ENCODE results near the gene RCAN1.
"Not testable (repeated sequence)": the region's sequence is repeated elsewhere in the genome, so short reads cannot be mapped to it uniquely, and the experiment has no call there.

RCAN1 gene

DNA sequence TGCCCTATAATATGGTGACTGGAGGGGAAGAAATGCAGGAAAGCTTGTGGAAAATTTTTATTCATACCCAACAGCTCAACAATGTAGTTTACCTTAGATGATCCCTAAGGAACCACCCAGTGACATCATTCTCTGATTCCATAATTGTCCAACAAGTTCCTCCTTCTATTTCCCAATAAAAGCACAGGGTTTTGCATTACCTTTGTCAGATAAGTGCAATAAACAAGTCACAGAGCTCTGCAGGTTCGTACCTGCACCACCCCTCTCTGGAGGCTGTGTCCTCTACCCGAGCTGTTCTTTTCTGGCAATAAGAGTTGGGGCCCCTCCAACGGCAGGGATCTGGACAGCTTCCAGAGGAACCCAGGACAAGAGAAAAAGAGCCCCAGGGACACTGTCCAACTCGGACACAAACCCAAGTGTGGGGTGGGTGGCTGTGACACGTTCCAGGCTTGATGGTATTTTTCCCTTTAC lies 38.8 kb downstream of the RCAN1 start:
- Mint-ChIP-seq H3K27ac (no peak overlapping the region), H3K36me3 (ENCODE audit: low read depth) (peaks cover 7% of the 10 kb centered on the region), H3K4me1 (ENCODE audit: low read depth) (peaks cover 13% of the 10 kb centered on the region), H3K4me3 (no peak overlapping the region), H3K27me3 (no peaks in the 10 kb centered on the region), H3K9me3 (peaks cover 9% of the 10 kb centered on the region)
- no peak for DNase-seq

DNA sequence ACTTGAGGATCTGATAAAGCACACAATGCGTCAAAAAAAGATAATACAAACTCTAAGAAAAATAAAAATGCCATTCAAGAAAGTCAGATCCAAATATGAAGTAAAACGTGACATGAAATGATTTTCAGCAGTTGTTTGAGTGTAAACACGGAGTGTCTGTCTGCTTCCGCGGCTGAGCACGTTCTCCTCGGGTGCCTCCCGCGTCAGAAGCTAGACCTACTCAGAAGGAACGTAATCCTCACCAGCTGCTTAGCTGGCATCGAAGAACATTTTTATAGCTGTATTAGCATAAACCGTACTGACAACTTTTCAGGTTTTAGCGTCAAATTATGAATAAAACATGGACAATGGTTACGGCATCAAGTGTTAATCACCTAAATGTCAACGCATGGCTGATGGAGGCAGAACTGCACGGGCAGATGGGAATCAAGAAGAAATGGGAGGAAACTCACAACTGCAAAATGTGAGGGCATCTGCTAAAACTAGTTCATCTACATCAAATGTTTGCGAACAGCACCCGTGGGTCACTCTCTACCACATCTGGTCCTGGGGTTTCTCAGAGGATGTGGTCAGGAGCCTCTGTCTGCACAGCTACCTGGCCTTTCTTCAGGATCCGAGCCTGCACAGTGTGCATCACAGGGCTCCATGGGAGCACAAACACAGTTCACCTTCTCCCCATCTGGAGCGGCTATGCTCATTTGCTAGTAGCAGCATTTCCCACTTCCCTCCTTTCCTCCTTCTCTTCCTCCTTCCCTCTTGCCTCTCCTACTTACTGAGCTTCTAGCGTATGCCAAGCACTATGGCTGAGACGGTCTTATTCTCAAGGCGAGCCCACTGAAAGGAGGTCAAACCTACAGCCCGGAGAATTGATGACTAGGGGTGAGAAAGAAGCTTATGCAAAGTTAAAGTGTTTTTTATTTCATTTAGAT lies 40.0 kb downstream of the RCAN1 start:
- Mint-ChIP-seq H3K27me3 (no peaks in the 10 kb centered on the region), H3K36me3 (ENCODE audit: low read depth) (peaks cover 8% of the 10 kb centered on the region), H3K9me3 (peaks cover 9% of the 10 kb centered on the region), H3K4me3 (no peak overlapping the region), H3K4me1 (ENCODE audit: low read depth) (peaks cover 11% of the 10 kb centered on the region), H3K27ac (no peak overlapping the region)
- DNase-seq: no peak

DNA sequence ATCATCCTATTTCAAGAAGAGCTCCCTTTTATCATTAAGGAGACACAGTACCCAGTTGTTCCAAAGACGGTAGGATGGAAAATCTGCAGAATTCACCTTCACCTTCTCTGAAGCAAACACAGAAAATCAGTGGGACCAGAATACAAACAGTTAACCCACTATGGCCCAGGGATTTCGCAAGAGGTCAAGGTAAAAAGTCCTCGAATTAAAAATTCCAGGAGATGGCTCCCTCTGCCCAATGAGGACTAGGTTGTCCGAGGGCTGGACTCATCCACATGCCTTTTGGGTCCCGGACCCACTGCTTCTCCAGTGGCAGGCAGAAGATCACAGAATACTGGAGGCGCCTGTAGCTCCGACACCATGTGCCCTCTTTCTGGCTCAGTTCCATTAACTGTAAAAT lies 42.9 kb downstream of the RCAN1 start:
- peaks cover 7% of the 10 kb centered on the region for H3K4me1 Mint-ChIP-seq (ENCODE audit: low read depth)
- H3K4me3 Mint-ChIP-seq: no peak overlapping the region
- peaks cover 9% of the 10 kb centered on the region for H3K9me3 Mint-ChIP-seq
- peaks cover 8% of the 10 kb centered on the region for H3K36me3 Mint-ChIP-seq (ENCODE audit: low read depth)
- no peak for DNase-seq
- H3K27me3 Mint-ChIP-seq: no peaks in the 10 kb centered on the region
- H3K27ac Mint-ChIP-seq: no peak overlapping the region

DNA sequence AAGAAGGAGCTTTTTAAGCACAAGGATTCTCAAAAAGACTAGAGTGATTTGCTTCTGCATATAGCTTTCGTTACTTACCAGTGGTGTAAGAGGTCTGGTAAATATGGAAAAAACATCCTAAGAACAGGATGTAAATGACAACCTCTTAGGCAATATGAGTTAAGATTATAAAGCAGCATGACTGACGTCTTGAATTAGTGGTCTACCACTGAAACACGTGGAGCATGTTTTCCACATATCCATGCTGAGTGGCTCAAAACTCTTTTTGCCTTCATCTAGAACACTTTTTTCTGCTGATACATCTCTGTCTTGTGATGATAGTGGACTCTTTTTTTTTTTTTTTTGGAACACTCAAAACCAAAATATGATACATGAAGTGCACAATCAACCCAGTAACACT lies 44.6 kb downstream of the RCAN1 start:
- peaks cover 8% of the 10 kb centered on the region for H3K36me3 Mint-ChIP-seq (ENCODE audit: low read depth)
- peaks cover 7% of the 10 kb centered on the region for H3K4me1 Mint-ChIP-seq (ENCODE audit: low read depth)
- no peak overlapping the region for H3K27ac Mint-ChIP-seq
- DNase-seq: no peak
- peaks cover 9% of the 10 kb centered on the region for H3K9me3 Mint-ChIP-seq
- H3K27me3 Mint-ChIP-seq: no peaks in the 10 kb centered on the region
- no peak overlapping the region for H3K4me3 Mint-ChIP-seq

DNA sequence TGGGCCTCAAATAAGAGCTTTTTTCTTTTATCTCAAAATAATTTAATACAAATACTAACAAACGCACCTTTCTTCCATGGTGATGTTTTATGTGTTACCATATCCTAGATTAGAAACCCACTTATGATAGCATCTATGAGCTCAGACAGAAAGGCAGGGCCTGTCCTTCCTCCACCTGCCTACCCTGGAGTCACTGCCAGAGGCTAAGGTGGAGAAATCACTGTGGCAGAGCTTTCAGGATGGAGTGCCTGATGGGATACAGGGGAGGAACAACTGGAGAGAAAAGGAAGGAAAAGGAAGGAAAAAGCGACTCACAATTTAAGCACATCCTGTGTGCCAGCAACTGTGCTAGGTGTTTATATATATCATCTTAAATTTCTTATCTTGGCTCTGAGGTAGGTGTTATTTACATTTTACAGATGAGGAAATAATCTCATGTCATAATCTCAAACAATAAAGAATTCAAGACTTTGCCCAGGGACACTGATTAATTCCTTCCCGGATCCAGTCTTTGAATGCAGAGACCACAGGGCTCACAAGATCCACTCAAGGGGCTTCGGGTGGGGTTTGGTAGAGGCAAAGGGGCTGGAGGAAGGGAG lies 45.4 kb downstream of the RCAN1 start:
- Mint-ChIP-seq H3K4me1 (ENCODE audit: low read depth) (peaks cover 7% of the 10 kb centered on the region), H3K9me3 (peaks cover 9% of the 10 kb centered on the region), H3K27me3 (no peaks in the 10 kb centered on the region), H3K4me3 (no peak overlapping the region), H3K36me3 (ENCODE audit: low read depth) (peaks cover 8% of the 10 kb centered on the region), H3K27ac (no peak overlapping the region)
- no peak for DNase-seq

DNA sequence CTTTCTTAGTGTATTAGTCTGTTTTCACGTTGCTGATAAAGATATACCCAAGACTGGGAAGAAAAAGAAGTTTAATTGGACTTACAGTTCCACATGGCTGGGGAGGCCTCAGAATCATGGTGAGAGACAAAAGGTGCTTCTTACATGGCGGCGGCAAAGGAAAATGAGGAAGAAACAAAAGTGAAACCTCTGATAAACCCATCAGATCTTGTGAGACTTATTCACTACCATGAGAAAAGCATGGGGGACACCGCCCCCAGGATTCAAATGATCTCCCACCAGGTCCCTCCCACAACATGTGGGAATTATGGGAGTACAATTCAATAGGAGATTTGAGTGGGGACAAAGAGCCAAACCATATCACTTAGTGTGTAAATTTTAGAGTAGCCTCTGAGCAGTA lies 46.1 kb downstream of the RCAN1 start:
- H3K9me3 Mint-ChIP-seq; H3K27ac Mint-ChIP-seq; DNase-seq; H3K36me3 Mint-ChIP-seq (ENCODE audit: low read depth); H3K4me1 Mint-ChIP-seq (ENCODE audit: low read depth); H3K4me3 Mint-ChIP-seq; H3K27me3 Mint-ChIP-seq: not testable (repeated sequence)

DNA sequence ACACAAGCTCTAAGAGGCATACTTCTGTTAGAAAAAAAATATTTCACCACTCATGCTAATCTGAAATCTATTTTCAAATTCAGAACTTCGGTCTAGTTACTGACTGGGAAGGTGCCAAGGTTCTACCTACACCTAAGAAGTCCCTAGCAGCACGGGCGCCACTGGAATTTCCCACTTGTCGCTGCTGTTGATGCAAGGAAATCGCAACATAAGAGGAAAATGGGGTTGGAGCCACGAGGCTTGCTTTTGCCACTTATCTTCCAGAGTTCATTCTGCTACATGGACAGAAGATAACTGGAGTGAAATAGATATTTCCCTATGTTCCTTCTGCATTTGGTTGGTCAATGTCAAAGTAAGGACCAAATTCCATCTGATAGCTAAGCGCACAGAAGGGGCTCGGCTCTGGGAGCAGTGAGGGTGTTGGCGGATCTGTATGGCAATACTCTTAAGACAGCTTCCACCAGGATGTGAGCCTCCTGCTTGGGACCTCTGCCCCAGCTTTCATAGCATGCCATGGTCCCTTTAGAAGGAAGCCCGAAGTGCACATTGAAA lies 47.2 kb downstream of the RCAN1 start:
- no peak for DNase-seq
- H3K27me3 Mint-ChIP-seq: no peaks in the 10 kb centered on the region
- H3K4me1 Mint-ChIP-seq (ENCODE audit: low read depth): peaks cover 7% of the 10 kb centered on the region
- H3K36me3 Mint-ChIP-seq (ENCODE audit: low read depth): peaks cover 6% of the 10 kb centered on the region
- H3K9me3 Mint-ChIP-seq: peaks cover 3% of the 10 kb centered on the region
- H3K27ac Mint-ChIP-seq: no peak overlapping the region
- no peak overlapping the region for H3K4me3 Mint-ChIP-seq

DNA sequence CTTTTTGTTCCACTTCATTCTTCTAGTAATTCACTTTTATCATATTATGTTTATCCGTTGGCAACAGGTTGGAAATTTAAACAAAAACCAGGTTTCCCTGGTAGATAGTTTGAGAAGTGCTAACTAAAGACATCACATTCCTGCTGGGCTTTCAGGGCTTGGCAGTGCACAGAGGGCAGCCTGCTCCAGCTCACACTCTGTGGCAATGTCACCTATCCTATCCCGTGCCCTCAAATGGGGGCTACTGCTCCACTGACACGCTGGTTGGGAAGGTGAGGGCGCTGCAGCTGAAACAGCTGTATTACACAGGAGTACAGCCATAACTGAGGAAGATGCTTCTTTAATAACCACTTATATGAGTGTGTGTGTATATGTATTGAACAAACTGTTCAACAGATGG lies 49.7 kb downstream of the RCAN1 start:
- Mint-ChIP-seq H3K36me3 (ENCODE audit: low read depth) (no peaks in the 10 kb centered on the region), H3K27ac (no peak overlapping the region), H3K4me3 (no peak overlapping the region), H3K4me1 (ENCODE audit: low read depth) (peaks cover 7% of the 10 kb centered on the region), H3K27me3 (no peaks in the 10 kb centered on the region), H3K9me3 (no peaks in the 10 kb centered on the region)
- no peak for DNase-seq

DNA sequence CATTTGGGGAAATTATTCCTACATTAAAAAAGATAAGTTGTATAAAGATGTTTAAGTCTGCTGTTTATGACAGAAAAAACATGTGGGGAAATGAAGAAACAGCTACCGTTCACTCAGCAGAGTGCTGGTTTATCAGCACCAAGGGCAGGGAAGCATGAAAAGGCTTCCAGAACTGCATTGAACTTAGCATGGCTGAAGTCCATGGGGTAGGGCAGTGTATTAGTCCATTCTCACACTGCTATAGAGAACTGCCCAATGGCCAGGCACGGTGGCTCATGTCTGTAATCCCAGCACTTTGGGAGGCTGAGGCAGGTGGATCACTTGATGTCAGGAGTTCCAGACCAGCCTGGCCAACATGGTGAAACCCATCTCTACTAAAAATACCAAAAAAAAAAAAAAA lies 51.5 kb downstream of the RCAN1 start:
- not testable (repeated sequence) for H3K4me3 Mint-ChIP-seq; H3K9me3 Mint-ChIP-seq; H3K27me3 Mint-ChIP-seq; H3K36me3 Mint-ChIP-seq (ENCODE audit: low read depth); H3K27ac Mint-ChIP-seq; DNase-seq; H3K4me1 Mint-ChIP-seq (ENCODE audit: low read depth)

DNA sequence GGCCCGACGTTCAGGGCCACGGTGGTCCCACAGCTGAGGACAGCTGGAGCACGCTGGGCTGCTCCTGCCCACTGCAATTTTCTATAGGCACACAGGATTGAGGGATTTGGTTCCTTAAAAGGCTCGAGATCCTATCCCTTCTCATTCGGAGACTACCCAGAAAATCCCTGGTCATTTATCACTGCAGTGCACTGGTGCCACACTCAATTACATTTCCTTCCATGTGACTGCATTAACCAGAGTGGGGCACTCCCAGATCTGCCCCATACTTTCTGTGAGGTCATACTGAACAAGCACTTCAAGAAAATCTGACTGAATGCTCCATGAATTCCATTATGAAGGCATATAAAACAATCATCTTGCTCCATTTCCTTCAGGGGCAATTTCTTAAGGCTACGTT lies 53.1 kb downstream of the RCAN1 start:
- Mint-ChIP-seq H3K4me3 (no peak overlapping the region), H3K27me3 (no peaks in the 10 kb centered on the region), H3K9me3 (no peaks in the 10 kb centered on the region), H3K4me1 (ENCODE audit: low read depth) (peaks cover 11% of the 10 kb centered on the region), H3K36me3 (ENCODE audit: low read depth) (peaks cover 6% of the 10 kb centered on the region), H3K27ac (no peak overlapping the region)
- no peak for DNase-seq

DNA sequence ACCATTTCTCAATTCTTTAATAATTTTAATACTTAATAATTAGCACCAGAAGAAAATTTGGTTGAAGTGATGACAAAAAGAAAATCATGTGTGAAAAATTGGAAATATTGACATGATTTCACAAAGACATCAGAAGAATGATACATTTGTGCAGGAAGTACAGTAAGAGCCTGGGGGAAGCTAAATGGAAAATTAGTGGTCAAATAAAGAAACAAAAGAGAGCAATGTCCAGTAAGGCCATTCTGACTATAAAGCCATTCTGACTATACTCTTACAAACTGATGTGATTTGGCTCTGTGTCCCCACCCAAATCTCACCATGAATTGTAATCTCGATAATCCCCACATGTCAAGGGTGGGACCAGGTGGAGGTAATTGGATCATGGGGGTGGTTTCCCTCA lies 54.3 kb downstream of the RCAN1 start:
- no peaks in the 10 kb centered on the region for H3K9me3 Mint-ChIP-seq
- no peaks in the 10 kb centered on the region for H3K27me3 Mint-ChIP-seq
- peaks cover 6% of the 10 kb centered on the region for H3K36me3 Mint-ChIP-seq (ENCODE audit: low read depth)
- H3K4me1 Mint-ChIP-seq (ENCODE audit: low read depth): peaks cover 11% of the 10 kb centered on the region
- no peak overlapping the region for H3K27ac Mint-ChIP-seq
- DNase-seq: no peak
- no peak overlapping the region for H3K4me3 Mint-ChIP-seq

DNA sequence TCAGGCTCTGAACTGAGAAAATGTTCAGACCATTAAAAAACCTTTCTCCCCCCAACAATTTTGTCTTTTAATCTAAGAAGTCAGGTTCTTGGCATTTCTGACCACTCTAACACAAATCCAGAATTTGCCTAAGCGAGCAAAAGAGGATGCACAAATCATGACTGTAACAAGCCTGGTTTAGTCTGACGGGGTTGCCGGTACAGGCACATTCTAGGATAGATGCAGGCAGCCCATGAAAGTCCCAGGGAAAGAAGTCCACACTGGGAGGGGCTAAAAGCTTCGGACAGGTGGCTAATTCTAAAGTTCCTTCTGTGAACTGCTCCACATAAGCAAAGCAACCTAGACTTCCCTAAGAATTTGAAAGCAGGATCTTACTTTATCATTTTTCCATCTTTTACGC lies 54.9 kb downstream of the RCAN1 start:
- Mint-ChIP-seq H3K36me3 (ENCODE audit: low read depth) (peaks cover 6% of the 10 kb centered on the region), H3K27me3 (no peaks in the 10 kb centered on the region), H3K9me3 (peaks cover 3% of the 10 kb centered on the region), H3K27ac (no peak overlapping the region), H3K4me3 (no peak overlapping the region), H3K4me1 (ENCODE audit: low read depth) (peaks cover 11% of the 10 kb centered on the region)
- no peak for DNase-seq

DNA sequence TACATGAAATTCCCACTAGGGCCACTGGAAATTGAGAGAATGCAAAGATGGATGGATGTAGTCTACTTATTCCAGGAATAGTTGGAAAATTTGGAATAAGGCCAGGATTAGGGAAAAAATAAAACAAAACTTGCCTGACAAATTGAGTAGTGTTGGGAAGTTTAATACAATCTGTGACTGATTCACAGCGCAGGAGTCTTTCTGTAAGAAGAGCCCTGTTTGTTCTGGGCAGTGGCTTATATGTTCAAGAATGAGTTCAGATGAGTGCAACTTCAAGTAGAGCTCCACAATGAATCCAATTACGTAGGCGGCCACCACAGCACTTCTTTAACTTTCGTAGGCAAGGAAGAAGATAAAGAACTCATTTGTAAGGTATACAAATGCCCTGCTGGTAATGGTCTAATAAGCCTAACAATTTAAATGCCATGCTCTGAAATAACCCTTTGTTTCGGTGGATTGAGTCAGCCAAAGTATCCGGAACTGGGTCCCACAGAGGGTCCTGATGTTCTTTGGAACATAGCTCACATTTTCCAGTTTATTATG lies 55.8 kb downstream of the RCAN1 start:
- H3K27ac Mint-ChIP-seq: no peak overlapping the region
- H3K36me3 Mint-ChIP-seq (ENCODE audit: low read depth): peaks cover 15% of the 10 kb centered on the region
- DNase-seq: no peak
- peaks cover 16% of the 10 kb centered on the region for H3K4me1 Mint-ChIP-seq (ENCODE audit: low read depth)
- peaks cover 8% of the 10 kb centered on the region for H3K9me3 Mint-ChIP-seq
- H3K4me3 Mint-ChIP-seq: no peak overlapping the region
- H3K27me3 Mint-ChIP-seq: no peaks in the 10 kb centered on the region

DNA sequence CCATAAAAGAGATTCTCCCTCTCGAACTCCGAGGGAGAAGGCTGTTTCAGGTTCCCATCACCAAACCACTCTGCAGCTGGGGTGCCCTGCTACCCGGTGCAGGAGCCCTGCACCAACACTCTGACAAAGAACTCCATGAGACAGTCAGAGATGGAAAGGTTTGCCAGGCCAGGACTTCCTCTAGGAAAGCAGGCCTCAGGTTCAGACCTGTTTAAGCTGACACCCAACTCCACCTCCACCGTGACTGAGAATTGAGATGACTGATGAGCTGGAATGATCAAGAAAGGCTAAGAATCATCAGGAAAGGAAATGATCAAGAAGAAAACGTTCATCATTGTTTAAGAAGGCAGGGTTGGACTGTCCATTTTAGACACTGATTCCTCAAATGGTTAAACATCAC lies 56.7 kb downstream of the RCAN1 start:
- DNase-seq: no peak
- peak overlapping the region; percentile 37 for H3K27ac Mint-ChIP-seq
- H3K9me3 Mint-ChIP-seq: peaks cover 8% of the 10 kb centered on the region
- peaks cover 18% of the 10 kb centered on the region for H3K36me3 Mint-ChIP-seq (ENCODE audit: low read depth)
- peaks cover 26% of the 10 kb centered on the region for H3K4me1 Mint-ChIP-seq (ENCODE audit: low read depth)
- no peak overlapping the region for H3K4me3 Mint-ChIP-seq
- no peaks in the 10 kb centered on the region for H3K27me3 Mint-ChIP-seq

DNA sequence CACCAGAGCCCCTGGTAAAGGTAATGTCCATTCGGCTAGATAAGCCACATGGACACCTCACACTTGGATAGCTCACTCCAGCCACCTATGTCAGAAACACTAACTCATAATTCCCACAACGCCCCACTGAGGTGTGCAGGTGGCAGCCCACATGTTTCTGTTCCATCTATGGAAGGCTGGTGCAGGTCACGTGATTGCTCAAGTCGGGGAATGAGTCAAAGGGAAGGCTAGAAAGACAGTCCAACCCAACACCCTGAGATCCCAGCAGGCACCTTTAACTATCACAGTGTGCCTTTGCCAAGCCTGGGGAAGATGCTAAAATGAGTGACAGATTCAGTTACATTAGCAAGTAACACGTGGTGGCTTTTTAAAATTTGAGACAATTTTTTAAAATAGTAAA lies 57.7 kb downstream of the RCAN1 start:
- Mint-ChIP-seq H3K4me1 (ENCODE audit: low read depth) (peaks cover 31% of the 10 kb centered on the region), H3K27ac (no peak overlapping the region), H3K9me3 (peaks cover 8% of the 10 kb centered on the region), H3K4me3 (no peak overlapping the region), H3K27me3 (no peaks in the 10 kb centered on the region), H3K36me3 (ENCODE audit: low read depth) (peaks cover 21% of the 10 kb centered on the region)
- no peak for DNase-seq

Data from activated T-cell treated with anti-CD3 and anti-CD28 coated beads, Interleukin-2, amount 50 U/mL, for 24 hours (primary cell).